Neural cell (in vitro differentiated cells): Measurements from ENCODE around the gene FAM168A.

Source experiments
- EP300 ChIP-seq: fragments of 450-650 bp; conservative IDR thresholded peaks from 2 replicates; pipeline ENCODE4 v1.6.1; 2014; ENCODE audit warnings: antibody characterized with exemption, mild to moderate bottlenecking, moderate library complexity; ENCODE audit not compliant: poor library complexity, severe bottlenecking
- EZH2 ChIP-seq: fragments of 200-600, 300-800 bp; shearing (Covaris generic), sonication (generic); IDR thresholded peaks from 2 replicates; pipeline ENCODE4 v1.6.1; 2014; ENCODE audit warnings: antibody characterized with exemption, low read length, borderline replicate concordance, mild to moderate bottlenecking; ENCODE audit not compliant: insufficient read depth, poor library complexity, severe bottlenecking
- MXI1 ChIP-seq: fragments of 450-650 bp; conservative IDR thresholded peaks from 2 replicates; pipeline ENCODE4 v1.6.1; 2014; ENCODE audit warnings: antibody characterized with exemption, mild to moderate bottlenecking; ENCODE audit not compliant: poor library complexity, severe bottlenecking
- POLR2AphosphoS5 ChIP-seq: IDR thresholded peaks from 2 replicates; pipeline ENCODE4 v1.6.1; 2012
- RAD21 ChIP-seq: fragments of 450-650 bp; conservative IDR thresholded peaks from 2 replicates; pipeline ENCODE4 v1.6.1; 2014; ENCODE audit warnings: antibody characterized with exemption, mild to moderate bottlenecking, moderate library complexity
- SMC3 ChIP-seq: fragments of 450-650 bp; conservative IDR thresholded peaks from 2 replicates; pipeline ENCODE4 v1.6.1; 2014; ENCODE audit warnings: antibody characterized with exemption, mild to moderate bottlenecking, moderate library complexity; ENCODE audit not compliant: poor library complexity
- TAF1 ChIP-seq: IDR thresholded peaks from 2 replicates; pipeline ENCODE4 v1.6.1; 2012; ENCODE audit warnings: low read depth
- TF ChIP-seq, protein P1 (sequence below): fragments of 450-650 bp; IDR thresholded peaks from 2 replicates; pipeline ENCODE4 v1.5.1; 2014; ENCODE audit warnings: antibody characterized with exemption, mild to moderate bottlenecking, moderate library complexity; ENCODE audit not compliant: poor library complexity, severe bottlenecking
- TF ChIP-seq, protein P2 (sequence below): IDR thresholded peaks from 2 replicates; pipeline ENCODE4 v1.6.1; 2012; ENCODE audit warnings: borderline replicate concordance

DNA sequence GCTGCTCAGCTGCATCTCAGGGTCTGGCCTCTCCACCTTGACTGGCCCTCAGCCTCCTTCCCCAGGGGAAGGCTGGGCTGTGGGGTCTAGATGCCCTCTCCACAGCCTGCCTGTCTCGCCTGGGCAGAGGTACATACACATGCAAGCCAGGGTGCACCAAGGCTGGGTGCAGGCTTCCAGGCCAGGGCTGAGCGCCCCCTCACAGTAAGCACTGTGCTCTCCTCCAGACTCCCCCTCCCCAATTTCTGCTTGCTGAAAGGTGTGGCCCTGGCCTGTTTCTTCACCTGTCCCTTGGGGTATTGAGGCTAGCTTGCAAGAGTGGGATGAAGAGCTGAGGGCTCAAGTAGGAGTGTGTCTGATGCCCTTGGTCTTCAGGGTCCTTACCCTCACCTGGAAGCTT lies 199.2 kb downstream of the FAM168A start:
- TF ChIP-seq SMC3 = no peak
- TF ChIP-seq, protein P1, sequence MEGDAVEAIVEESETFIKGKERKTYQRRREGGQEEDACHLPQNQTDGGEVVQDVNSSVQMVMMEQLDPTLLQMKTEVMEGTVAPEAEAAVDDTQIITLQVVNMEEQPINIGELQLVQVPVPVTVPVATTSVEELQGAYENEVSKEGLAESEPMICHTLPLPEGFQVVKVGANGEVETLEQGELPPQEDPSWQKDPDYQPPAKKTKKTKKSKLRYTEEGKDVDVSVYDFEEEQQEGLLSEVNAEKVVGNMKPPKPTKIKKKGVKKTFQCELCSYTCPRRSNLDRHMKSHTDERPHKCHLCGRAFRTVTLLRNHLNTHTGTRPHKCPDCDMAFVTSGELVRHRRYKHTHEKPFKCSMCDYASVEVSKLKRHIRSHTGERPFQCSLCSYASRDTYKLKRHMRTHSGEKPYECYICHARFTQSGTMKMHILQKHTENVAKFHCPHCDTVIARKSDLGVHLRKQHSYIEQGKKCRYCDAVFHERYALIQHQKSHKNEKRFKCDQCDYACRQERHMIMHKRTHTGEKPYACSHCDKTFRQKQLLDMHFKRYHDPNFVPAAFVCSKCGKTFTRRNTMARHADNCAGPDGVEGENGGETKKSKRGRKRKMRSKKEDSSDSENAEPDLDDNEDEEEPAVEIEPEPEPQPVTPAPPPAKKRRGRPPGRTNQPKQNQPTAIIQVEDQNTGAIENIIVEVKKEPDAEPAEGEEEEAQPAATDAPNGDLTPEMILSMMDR = no peak
- no peak for TF ChIP-seq TAF1
- TF ChIP-seq, protein P2, sequence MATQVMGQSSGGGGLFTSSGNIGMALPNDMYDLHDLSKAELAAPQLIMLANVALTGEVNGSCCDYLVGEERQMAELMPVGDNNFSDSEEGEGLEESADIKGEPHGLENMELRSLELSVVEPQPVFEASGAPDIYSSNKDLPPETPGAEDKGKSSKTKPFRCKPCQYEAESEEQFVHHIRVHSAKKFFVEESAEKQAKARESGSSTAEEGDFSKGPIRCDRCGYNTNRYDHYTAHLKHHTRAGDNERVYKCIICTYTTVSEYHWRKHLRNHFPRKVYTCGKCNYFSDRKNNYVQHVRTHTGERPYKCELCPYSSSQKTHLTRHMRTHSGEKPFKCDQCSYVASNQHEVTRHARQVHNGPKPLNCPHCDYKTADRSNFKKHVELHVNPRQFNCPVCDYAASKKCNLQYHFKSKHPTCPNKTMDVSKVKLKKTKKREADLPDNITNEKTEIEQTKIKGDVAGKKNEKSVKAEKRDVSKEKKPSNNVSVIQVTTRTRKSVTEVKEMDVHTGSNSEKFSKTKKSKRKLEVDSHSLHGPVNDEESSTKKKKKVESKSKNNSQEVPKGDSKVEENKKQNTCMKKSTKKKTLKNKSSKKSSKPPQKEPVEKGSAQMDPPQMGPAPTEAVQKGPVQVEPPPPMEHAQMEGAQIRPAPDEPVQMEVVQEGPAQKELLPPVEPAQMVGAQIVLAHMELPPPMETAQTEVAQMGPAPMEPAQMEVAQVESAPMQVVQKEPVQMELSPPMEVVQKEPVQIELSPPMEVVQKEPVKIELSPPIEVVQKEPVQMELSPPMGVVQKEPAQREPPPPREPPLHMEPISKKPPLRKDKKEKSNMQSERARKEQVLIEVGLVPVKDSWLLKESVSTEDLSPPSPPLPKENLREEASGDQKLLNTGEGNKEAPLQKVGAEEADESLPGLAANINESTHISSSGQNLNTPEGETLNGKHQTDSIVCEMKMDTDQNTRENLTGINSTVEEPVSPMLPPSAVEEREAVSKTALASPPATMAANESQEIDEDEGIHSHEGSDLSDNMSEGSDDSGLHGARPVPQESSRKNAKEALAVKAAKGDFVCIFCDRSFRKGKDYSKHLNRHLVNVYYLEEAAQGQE = no peak
- TF ChIP-seq POLR2AphosphoS5 = no peak
- no peak for TF ChIP-seq EZH2
- no peak for TF ChIP-seq EP300
- no peak for TF ChIP-seq RAD21
- no peak for TF ChIP-seq MXI1
